ENCODE results near the gene CAMKK1.
"Not testable (repeated sequence)": the region's sequence is repeated elsewhere in the genome, so short reads cannot be mapped to it uniquely, and the experiment has no call there.

CAMKK1 gene

DNA sequence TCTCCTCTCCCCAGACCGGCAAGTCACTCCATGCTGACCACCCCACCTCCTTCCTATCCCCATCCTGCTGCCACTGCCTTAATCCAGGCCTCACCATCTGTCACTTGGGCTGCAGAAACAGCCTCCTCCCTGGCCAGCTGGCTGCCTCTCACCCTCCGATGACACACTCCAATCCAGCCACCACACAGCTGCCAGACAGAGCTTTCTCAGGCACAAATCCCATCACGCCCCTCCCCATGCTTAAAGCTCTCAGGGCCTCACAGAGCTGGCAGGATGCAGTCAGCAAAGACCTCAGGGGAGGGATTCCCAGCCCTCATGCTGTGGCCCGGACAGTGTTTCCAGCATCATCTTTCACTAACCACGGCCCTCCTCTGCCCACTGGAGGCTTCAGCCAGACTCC is 13.7 kb downstream of the CAMKK1 start:
- DNase-seq (ENCODE audit: low read depth): peak; percentile 80

DNA sequence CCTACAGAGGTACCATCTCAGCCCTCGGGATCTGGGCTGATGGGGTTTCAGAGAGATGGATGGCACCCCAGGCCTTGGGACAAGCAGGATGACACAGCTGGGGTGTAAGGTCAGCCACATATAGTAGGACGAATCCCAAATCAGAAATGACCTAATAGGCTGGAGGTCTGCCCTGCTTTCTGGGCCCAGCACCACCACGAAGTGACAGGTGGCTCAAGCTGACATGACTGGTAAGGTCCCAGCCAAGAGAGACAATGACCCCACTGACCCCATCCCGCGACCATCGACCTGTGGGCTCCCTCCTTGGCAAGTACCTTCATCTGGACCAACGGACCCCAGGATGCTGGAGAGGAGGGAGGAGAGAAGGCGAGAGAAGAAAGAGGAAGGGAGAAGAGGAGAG is 15.6 kb downstream of the CAMKK1 start:
- DNase-seq (ENCODE audit: low read depth): no peak

DNA sequence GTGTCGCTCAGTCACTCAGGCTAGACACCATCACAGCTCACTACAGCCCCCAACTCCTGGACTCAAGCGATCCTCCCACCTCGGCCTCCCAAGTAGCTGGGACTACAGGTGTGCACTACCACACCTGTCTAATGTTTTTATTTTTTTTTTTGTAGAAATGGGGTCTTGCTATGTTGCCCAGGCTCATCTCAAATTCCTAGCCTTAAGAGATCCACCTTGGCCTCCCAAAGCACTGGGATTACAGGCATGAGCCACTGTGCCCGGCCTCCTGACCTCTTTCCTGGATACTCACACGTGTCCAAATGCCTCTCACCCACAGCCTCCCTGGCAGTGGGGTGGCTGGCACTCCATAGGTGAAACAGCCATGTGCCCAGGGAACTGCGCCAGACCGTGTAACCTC is 17.5 kb downstream of the CAMKK1 start:
- DNase-seq (ENCODE audit: low read depth): no peak

DNA sequence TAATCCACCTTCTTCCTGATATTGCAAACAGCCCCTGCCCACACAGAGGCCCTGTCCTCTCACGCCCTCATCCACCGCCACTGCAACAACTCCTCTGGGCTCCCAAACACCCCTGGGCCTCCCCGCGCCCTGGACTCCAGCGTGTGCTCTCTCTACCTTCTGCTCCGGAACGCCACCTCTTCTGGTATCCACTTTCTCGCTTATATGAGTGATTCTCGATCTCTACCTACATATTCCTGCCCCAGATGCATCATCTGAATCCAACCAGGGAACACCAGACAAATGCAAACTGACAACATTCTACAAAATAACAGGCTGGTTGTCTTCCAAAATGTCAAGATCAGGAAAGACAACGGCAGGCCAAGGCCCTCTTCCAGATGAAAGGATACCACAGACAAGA is 19.0 kb downstream of the CAMKK1 start:
- no peak for DNase-seq (ENCODE audit: low read depth)

DNA sequence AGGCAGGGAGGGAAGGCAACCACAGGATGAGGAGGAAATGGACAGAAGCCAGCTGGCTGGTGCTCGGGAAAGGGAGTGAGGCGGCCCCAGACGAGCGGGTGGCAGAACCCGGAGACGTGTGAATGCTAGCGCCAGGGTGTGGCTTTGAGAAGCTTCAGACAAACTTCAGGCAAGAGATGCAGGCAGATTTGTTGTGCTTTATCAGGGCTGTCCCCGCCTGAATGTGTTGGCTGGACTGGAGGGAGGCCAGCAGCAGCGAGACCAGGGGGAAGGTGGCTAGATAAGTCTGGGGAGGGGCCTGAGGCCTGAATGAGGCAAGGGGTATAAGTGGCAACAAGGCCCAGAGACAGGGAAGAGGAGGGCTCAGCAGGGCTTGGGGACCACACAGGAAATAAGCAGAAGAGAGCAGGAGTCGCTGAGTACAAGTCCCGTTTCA is 22.0 kb downstream of the CAMKK1 start:
- no peak for DNase-seq (ENCODE audit: low read depth)

DNA sequence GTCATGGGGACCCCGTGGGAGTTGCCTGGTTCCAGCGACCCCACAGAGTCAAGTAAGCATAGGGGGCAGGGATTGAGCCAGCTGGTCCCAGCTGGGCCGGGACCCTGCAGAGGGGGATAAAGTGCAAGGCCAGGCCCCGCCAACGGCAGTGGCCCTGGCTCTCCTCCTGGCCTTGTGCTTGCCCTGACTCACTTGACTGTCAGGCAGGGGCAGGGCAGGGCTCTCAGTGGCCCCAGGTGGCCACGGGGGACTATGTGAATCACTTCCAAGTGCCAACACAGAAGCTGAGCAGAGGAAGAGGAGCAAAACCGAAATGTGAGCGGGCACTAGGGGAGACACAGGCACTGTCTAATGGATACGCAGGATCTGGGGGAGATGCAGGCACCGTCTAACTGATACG is 25.2 kb downstream of the CAMKK1 start:
- no peak for DNase-seq (ENCODE audit: low read depth)

DNA sequence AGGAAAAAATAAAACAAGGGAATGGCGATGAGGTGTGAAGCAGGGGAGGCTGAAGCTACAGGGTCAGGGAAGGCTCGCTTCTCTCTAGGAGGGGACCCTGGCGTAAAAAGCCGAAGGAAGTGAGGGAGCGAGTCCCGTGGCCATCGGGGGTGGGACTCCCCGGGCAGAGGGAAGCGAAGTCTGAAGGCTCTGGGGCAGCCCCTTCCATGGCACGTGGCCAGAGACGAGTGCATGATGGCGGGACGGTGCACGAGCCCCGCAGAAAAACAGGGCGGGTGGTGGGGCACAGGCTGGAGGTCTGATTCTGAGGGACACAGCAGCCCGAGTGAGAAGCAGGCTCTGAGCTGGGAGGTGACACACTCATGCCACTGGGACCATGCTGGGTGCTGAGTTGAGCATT is 25.7 kb downstream of the CAMKK1 start:
- no peak for DNase-seq (ENCODE audit: low read depth)

DNA sequence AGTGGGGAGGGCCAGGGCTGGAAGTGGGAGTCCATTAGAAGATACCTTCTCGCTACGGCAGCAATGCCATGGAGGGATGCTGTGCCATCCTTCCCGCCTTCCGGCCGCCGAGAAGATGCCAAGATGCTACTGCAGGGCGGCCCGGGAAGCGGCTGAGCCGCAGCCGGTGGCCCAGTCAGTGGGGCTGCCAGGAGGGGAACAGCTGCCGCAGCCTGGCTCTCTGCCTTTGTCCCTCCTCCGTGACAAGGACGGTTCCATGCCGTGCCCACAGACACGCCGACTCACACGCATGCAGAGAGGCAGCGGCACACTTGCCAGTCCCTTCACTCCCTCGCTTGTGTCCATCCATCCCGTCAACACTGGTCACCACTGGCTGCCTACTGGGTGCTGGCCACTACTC is 26.6 kb downstream of the CAMKK1 start:
- no peak for DNase-seq (ENCODE audit: low read depth)

DNA sequence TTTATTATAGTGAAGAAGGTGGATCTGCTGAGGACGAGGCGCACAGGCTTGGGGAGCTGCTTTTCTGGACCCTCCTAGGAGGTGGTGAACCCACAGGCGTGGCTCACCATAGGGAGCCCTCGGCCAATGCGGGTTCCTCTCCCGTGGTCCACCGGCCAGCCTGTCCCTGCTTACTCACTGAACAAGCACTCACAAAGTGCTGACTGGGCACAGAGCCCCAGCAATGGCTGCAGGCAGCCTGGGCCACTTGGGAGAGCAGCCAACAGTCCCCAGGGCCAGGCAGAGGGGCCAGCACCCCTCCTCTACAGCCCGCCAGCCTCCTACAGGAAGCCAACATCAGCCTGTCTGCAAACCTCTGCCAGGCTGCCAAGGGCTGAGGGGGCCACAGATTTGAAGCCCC is 27.7 kb downstream of the CAMKK1 start:
- peak; percentile 83 for DNase-seq (ENCODE audit: low read depth)

DNA sequence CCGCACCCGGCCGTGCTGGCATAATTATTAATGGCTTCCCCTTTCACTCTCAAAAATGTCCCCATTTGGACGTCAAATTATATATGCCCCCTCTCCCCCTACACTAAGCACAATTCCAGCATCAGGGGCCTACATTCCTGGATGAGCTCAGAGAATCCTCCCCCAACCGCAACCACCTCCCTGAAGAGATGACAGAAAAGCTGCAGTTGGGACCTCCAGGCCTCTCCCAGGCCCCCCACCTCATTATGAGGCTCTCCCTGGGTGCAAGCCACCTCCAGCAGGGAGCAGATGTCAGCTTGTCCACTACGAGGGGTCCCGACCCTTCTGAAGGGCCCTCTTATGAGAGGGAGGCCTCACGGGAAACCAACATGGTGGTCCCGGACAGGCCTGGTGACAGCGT is 28.3 kb downstream of the CAMKK1 start:
- DNase-seq (ENCODE audit: low read depth): no peak

DNA sequence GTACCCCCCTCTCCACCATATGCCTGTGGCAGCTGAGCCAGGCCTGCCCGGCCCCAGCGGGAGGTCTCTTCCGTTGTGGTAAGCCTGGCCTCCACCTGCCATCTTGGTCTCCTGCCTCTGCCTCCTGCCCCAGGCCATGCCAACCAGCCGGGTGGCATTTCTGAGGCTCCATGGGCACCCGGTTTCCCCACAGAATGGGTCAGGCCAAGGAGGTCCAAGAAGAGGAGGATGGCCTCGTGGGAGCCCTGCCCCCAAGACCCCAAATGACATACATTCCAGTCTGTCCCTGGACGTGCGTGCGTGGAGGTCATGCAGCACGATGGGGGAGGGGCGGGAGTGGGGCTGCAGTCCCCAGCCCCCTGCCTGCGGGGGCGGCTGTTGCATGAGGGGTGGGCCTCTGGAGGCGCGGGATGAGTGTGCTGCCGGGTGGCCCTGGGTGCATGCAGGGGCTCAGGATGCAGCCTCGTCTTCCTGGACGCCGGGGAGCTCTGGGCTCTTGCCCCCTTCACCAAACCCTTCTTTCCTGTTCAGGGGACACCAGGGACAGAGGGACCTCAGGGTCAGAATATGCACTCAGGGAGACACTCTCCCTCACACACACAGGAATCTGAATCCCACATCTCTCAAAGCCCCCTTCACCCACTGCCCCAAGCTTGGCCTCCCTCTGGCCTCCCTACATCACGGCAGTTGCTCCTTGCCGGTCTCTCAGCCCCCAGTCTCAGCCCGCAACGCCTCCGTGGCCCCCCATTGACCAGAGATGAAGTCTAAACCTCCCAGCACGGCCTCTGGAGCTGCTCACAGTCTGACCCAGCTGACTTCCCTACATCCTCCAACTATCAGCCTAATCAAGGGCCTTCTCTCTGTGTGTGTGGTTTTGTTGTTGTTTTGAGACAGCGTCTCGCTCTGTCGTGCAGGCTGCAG is 30.8 kb downstream of the CAMKK1 start:
- DNase-seq (ENCODE audit: low read depth): no peak

DNA sequence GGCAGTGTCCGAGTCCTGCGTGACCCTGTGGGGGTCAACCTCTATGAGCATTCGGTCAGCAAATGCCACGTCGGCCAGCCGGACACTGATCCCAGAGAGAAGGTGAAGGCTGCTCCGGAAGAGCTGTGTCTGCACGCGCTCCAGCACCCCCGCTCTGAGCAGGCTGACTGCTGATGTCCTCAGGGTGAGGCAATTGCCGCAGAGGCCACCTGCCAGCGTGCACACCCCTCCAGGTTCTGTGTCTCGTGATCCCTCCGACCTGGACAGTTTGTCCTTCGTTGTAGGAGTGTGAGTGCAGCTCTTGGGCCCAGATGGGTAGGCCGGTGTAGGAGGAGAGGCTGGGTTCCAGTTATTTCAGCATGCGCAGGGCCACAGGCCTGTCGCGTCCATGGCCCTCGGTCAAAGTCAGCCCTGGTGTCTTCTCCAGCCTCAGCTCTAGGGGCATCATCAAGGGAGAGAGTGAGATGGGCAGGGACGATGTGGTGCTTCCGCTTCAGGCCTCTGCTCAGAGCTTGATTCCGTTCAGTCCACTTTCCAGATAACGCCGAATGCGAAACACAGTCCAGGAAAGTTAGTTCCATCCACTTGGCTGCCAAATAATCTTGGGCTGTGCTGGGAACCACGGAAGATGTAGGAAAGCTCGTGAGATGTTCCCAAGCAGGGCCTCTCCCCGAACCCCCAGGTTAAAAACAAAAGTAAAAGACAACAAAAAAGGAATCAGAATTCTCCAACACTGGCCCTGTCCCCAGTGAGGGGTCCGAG is 31.7 kb downstream of the CAMKK1 start:
- DNase-seq (ENCODE audit: low read depth): no peak

DNA sequence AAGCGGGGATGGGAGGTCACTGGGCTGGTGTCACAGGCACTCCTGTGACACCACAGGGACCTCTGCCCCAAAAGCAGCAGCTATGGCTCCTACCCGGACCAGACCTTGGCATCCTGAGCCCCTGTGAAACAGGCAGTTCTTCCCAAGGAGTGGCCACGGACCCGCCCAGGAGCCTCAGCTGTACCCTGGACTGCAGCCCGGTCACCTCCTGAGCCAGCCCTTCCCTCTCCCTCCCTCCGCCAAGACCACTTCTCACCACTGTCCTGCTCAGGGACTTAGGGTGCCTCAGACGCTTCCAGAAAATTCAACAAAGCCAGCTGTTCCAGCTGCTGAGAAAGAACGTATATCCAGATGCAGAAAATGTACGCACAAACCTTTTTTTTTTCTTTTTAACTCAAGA is 32.9 kb downstream of the CAMKK1 start:
- DNase-seq (ENCODE audit: low read depth): no peak

DNA sequence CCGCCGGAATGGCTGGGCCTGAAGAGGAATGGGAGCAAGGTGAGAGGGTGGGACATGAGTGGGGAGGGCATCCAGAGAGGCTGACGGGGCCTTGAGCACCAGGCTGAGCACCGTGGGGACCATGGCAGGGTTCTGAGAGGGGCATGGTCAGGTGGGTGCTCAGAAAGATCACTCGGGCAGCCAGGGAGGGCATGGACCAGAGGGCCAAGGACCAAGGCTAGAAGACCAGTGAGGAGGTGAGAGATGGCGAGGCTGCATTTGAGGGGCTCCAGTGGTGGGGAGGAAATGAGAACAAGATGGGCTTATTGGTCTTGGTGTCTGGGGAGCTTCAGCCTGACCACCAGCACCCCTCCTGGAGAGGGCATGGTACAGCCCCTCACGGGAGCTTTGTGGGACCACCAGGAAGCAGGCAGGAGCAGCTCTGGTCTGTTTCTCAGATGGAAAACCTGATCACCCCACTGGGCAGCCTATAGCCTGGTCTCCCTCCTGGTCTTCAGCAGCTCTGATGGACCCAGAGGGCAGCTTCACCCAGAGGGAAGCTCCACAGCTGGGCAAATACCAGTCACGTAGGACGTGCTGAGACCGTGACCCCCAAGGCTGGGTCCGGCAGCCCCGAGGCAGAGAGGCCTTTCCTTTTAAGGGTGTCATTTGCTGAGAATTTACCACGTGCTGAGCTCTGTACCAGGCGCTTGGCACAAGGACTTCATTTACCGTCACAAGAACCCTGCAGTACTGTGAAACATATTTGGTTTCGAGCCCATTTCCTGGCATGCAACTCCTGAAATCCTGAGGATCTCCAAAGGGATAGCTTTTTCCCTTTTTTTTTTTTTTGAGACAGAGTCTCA is 35.4 kb downstream of the CAMKK1 start:
- no peak for DNase-seq (ENCODE audit: low read depth)

DNA sequence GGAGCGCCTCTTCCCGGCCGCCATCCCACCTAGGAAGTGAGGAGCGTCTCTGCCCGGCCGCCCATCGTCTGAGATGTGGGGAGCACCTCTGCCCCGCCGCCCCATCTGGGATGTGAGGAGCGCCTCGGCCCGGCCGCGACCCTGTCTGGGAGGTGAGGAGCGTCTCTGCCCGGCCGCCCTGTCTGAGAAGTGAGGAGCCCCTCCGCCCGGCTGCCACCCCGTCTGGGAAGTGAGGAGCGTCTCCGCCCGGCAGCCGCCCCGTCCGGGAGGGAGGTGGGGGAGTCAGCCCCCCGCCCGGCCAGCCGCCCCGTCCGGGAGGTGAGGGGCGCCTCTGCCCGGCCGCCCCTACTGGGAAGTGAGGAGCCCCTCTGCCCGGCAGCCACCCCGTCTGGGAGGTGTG is 38.6 kb downstream of the CAMKK1 start:
- DNase-seq (ENCODE audit: low read depth): not testable (repeated sequence)

DNA sequence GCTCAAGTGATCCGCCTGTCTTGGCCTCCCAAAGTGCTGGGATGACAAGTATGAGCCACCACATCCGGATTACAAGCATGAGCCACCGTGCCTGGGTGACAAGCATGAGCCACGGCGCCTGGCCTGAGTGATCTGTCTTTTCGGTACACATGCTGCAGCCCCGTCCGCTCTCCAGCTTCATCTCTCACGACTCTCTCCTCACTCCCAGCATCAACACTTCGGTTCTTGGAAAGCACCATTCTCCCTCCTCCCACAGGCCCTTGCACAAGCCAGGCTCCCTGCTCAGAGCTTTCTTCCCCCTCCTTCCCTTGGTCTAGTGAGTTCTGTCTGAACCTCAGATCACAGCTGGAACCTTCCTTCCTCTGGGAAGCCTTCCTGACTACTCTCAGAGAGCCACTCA is 40.3 kb downstream of the CAMKK1 start:
- no peak for DNase-seq (ENCODE audit: low read depth)

DNA sequence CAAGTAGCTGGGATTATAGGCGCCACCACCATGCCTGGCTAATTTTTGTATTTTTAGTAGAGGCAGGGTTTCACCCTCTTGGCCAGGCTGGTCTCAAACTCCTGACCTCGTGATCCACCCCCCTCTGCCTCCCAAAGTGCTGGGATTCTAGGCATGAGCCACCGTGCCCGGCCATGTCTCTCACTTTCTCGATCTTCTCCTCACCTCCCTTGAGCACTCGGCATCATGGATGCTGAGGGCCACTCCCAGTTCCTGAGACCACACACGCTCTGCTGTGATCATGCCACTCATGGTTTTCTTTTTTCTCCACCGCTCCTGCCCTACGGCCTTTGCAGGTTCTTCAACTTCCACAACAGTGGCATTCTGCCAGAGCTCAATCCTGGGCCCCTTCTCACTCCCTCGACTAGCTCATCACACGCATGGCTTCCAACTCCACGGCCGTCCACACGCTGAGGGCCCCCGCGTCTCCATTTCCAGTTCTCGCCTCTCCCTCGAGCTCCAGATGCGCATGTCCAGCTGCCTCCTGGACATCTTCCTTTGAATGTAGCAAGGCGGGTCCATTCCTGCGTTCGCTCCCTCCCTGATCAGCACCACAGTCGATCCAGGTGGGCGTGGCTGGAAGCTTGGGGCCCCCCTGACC is 41.3 kb downstream of the CAMKK1 start:
- no peak for DNase-seq (ENCODE audit: low read depth)

DNA sequence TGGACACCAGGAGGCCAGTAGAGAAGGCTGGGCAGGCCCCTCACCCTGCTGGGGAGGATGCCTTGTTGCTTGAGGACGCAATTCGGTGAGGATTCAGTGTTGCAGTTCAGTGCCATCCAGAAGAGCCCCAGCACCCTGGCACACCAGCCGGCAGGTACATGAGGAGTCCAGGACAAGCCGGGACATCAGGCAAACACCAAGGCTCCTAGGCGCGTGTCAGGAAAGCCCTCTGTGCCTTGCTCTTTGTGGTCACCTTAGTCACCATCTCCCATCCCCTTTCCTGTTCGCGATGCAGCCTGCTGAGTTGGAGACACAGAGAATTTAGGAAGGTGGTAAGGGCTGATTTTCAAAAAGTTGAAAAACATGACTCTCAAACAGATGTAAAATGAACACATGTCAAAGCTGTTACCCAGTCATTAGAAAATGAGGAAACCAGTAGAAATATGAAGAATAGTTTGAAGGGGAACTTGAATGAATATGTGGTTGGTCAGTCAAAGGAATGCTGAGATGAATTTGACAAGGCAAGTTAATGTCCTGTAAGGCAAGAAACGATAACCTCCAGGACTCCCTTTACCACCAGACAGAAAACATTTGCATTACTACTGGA is 44.5 kb downstream of the CAMKK1 start:
- no peak for DNase-seq (ENCODE audit: low read depth)

DNA sequence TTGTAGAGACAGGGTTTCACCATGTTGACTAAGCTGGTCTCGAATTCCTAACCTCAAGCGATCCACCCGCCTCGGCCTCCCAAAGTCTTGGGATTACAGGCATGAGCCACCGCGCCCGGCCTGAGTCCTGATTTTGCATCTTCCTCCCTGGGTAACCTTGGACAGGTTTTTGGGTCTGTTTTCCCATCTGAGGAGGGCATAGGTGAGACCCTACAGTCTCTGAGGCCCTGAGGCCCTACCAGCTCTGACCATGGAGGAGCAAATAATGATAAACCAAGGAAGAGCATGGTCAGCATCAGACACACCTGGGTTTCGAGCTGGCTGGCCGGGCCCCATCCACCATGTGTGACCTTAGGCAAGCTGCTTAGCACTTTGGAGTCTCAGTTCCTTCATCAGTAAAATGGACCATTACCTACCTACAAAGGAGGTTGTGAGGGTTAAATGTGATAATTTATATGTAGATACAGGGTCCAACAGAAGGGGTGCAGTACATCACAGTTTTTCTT is 45.6 kb downstream of the CAMKK1 start:
- DNase-seq (ENCODE audit: low read depth): no peak

DNA sequence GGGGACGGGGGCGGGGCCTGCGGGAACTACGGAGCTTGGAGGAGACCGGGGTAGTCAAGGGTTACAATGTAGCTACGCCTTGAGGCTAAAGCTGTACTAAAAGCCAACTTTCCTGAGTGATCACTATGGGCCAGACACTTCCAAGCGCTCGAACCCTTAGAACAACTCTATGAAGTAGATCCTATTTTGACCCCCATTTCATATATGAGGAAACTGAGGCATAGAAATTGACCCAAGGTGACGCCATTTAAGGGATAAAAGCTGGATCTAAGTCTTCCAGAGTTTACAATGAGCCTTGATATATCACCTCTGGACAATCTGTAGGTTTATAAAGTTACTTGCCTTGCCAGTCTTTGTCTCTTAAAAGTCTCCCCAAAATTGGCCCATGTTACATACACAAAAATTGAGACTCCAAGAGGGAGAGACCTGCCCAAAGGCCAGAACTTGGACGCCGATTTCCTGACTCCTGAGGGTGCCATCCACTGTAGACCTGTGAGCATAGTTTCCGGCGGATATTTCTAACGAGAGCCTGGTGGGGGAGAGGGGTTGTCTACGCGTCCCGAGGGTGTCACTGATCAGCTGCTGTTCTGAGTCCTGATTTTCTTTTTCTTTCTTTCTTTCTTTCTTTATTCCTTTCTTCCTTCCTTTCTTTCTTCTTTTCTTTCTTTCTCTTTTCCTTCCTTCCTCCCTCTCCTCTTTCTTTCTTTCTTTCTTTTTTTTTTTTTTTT is 46.3 kb downstream of the CAMKK1 start:
- no peak for DNase-seq (ENCODE audit: low read depth)

Measured in EH (cell line).